GM21367 (cell line): Measurements from ENCODE around the gene ABCA10.
"Not testable (repeated sequence)": the region's sequence is repeated elsewhere in the genome, so short reads cannot be mapped to it uniquely, and the experiment has no call there.

ENCODE experiments used
- ATAC-seq: cut with Tn5 transposase; IDR thresholded peaks from one replicate; pipeline ENCODE4 v1.9.1; 2021; ENCODE audit not compliant: unreplicated experiment

ABCA10 gene

GRCh38 chr17:69168642-69169041 lies 60.0 kb downstream of the ABCA10 start:
- ATAC-seq, result not testable (repeated sequence)

- ATAC-seq, result no peak
Measured at GRCh38 chr17:69166957-69167356, 61.7 kb downstream of the ABCA10 start.

- no peak for ATAC-seq
Measured at GRCh38 chr17:69164206-69164605, 64.4 kb downstream of the ABCA10 start.

- no peak for ATAC-seq
Measured at GRCh38 chr17:69159418-69159817, 69.2 kb downstream of the ABCA10 start.

- no peak for ATAC-seq
Measured at GRCh38 chr17:69154267-69154666, 74.4 kb downstream of the ABCA10 start.

GRCh38 chr17:69150333-69150732 lies 78.3 kb downstream of the ABCA10 start:
- ATAC-seq, result no peak

GRCh38 chr17:69147460-69147859 lies 81.2 kb downstream of the ABCA10 start:
- ATAC-seq, result no peak

- no peak for ATAC-seq
Measured at GRCh38 chr17:69144331-69145255, 84.0 kb downstream of the ABCA10 start.

GRCh38 chr17:69143683-69144231 lies 84.9 kb downstream of the ABCA10 start:
- ATAC-seq, result no peak

- no peak for ATAC-seq
Measured at GRCh38 chr17:69143151-69143550, 85.5 kb downstream of the ABCA10 start.

GRCh38 chr17:69142175-69142802 lies 86.3 kb downstream of the ABCA10 start:
- no peak for ATAC-seq

GRCh38 chr17:69141431-69142174 lies 87.0 kb downstream of the ABCA10 start, which contains the start of gene ABCA6:
Gene ABCA6 (minus strand): TSS chr17:69141895. CDS start chr17:69140703, 1,192 bp downstream.
- ATAC-seq, result no peak

- ATAC-seq, result no peak
Measured at GRCh38 chr17:69134112-69134511, 94.5 kb downstream of the ABCA10 start.

- ATAC-seq, result no peak
Measured at GRCh38 chr17:69130627-69131296, 97.9 kb downstream of the ABCA10 start.

- ATAC-seq, result no peak
Measured at GRCh38 chr17:69123626-69124025, 105.0 kb downstream of the ABCA10 start.

- ATAC-seq, result no peak
Measured at GRCh38 chr17:69122065-69122464, 106.6 kb downstream of the ABCA10 start.

GRCh38 chr17:69117855-69118784 lies 110.5 kb downstream of the ABCA10 start:
- ATAC-seq, result no peak

- no peak for ATAC-seq
Measured at GRCh38 chr17:69111794-69112193, 116.8 kb downstream of the ABCA10 start.

GRCh38 chr17:69105907-69106730 lies 122.5 kb downstream of the ABCA10 start:
- ATAC-seq, result no peak
